GM21619 (cell line): ENCODE measurements around the gene LIMS2.

Source experiments
- ATAC-seq: cut with Tn5 transposase; IDR thresholded peaks from one replicate; pipeline ENCODE4 v1.9.1; 2021; ENCODE audit not compliant: unreplicated experiment

Gene LIMS2

GRCh38 chr2:127659408-127660290, 15.7 kb downstream of the LIMS2 start:
- no peak for ATAC-seq

DNA sequence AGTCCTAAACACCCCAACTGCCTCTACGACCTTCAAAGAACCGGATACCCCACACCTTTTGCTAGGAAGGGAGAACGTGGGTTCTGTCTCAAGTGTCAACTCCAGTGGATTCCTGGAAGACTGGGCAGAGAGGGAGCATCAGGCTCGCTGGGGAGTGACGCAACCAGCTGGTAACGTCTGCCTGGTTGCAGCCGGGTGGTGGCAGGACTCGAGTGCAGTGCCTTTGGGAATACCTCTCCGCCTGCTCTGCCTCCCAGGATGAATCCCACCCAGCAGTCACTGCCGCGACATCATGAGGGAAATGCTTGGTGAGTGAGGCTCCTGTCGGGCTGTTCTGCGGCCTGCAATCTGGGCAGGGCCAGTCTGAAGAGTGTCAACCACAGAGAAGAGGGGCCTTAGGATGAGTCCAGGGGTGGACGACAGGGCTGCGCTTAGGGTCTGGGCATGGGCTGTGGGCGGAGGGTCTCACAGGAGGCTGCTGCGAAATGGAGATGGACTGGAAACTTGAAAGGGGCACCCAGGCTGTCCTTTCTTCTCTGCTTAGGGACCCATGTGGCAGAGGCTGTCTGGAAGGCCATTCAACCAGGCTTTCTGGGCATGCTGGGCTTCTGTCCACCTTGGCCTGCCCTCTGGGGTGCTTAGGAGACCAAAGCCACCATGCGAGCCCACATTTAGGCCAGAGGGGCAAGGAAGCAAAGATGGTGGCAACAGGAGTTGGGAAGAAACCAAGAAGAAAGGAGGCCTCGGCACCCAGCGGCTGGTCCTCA, 16.5 kb downstream of the LIMS2 start:
- ATAC-seq: no peak

GRCh38 chr2:127658146-127658545, 17.2 kb downstream of the LIMS2 start:
- no peak for ATAC-seq

- ATAC-seq: no peak
These were observed 18.1 kb downstream of the LIMS2 start for GRCh38 chr2:127657232-127657595.

DNA sequence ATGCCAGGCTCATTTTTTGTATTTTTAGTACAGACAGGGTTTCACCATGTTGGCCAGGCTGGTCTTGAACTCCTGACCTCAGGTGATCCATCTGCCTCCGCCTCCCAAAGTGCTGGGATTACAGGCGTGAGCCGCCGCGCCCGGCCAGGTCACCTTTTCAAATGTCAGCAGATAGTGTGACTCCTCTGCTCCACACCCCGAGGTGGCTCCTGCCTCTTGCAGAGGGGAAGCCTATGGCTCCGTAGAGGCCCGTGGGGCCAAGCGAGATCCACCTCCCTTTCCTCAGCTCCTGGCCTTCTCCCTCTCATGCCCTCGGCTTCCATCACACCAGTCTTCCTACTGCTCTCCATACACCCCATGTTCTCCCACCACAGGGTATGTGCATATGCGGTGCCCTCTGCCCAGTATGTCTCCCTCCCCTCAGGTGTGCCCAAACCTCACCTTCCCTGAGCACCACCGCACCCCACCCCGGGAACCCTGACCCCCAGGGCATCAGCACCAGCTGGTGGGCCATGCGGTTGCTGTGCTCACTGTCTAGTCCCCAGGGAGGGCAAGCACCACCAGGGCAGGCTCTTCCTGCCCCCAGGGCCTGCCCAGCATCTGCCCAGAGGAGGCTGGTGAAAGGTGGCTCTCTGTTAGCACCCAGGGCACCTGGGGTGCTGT, 18.6 kb downstream of the LIMS2 start:
- no peak for ATAC-seq

- no peak for ATAC-seq
These were observed 19.9 kb downstream of the LIMS2 start for GRCh38 chr2:127655209-127656073.

DNA sequence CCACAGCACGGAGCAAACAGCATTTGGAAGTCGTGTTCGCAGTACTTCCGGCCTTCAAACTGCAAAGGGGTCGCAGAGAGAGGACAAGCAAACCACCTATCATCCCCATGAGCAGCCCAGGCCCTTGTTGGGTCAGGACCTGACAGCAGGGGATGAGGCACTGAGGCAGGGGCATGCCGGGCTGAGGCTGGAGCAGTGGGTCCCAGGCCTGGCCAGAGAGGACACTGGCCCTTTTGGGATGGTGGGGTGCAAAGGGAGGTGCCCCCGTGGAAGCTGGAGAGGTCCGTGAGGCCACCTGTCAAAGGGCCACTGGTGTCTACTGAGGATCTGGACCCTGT, 20.5 kb downstream of the LIMS2 start:
- ATAC-seq: no peak

DNA sequence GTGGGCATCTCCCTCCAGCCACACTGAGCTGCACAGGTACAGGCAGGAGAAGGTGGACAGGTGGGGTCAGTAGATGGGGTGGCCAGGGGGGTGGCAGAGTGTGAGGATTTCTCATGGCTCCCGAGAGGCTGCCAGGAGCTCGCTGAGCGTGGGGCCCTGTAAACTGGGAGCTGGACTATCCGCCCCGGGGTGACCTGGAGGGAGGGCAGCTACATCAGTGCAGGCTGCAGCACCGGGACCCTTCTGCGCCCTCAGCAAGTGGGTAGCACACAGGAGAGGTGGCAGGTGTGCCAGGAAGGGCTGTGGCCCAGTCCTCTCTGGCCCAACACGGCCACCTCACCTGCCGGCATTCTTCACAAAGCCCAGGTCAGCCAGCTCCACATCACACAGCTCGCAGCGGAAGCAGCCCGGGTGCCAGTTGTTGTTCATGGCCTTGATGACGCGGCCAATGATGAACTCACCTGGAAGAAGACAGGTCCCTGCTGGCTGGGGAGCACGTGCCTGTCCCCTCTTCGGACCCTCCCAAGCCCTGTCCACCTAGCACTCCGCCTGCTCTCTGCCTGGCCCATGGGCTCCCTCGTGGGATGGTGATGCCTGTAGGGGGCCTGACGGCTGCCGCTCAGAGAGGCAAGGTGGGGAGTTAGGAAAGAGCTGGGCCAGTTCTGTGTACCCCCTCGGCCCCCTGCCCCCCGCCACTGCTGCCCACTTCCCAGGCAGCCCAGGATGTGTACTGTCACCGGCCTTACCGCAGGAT, 21.1 kb downstream of the LIMS2 start:
- ATAC-seq: no peak

DNA sequence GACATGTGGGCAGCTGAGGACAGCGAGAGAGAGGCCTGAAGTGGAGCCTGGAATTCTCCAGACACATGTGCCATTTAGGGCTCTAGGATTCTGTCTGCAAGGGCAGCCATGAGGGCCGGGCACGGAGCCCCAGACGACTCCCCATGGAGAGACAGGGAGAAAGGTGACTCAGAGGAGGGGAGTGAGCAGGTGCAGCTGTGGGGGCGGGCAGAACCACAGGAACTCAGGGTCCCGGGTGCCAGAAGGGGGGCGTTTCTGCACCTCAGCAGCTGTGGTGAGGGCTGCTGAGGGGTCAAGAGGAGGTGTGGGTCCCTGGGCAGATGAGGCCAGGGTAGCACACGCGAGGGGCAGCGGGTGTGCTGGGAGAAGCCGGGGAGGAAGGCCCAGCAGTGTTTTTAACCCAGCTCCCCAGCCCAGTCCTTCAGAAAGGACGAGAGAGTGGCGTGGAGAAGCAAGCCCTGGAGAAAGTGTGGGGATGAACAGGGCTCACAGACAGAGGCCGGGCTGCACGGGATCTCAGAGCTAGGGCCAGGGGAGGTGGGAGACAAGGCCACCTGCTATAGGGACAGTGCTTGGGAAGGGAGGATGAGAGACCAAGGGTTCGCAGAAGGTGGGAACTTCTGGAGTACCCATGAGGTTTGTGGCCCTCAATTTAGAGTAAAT, 21.8 kb downstream of the LIMS2 start:
- ATAC-seq: no peak

GRCh38 chr2:127652786-127653357, 22.5 kb downstream of the LIMS2 start:
- ATAC-seq: no peak

DNA sequence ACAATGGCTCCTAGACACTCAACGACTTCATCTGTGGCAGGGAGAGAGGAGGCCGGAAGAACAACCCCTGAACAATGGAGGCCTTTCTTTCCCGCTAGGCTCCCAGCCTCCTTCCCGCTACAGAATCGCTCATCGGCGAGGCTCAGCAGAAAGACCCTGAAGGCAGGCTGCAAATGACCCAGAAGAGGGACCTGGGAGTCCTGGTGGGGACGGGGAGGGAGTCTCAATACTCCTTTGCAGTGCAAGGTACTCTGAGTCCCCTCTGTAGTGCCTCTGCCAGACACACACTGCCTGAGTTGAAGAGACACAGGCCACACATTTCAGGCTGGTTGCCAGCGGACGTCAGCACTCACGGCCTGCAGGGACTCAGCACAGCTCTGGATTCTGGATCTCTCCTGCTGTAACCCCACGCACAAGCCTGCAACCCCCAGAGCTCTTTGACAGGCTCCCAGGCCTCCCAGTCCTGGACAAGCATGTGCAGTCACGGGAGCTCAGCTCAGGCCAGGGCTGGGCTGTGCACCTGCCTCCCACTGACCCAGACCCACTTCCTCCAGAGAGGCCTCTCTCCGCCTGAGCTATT, 23.3 kb downstream of the LIMS2 start:
- ATAC-seq: no peak

GRCh38 chr2:127651381-127651809, 23.9 kb downstream of the LIMS2 start:
- no peak for ATAC-seq

DNA sequence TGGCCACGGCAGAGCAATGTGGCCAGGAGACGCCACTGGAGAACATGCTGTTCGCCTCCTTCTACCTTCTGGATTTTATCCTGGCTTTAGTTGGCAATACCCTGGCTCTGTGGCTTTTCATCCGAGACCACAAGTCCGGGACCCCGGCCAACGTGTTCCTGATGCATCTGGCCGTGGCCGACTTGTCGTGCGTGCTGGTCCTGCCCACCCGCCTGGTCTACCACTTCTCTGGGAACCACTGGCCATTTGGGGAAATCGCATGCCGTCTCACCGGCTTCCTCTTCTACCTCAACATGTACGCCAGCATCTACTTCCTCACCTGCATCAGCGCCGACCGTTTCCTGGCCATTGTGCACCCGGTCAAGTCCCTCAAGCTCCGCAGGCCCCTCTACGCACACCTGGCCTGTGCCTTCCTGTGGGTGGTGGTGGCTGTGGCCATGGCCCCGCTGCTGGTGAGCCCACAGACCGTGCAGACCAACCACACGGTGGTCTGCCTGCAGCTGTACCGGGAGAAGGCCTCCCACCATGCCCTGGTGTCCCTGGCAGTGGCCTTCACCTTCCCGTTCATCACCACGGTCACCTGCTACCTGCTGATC, 24.4 kb downstream of the LIMS2 start:
- no peak for ATAC-seq

GRCh38 chr2:127650041-127650784, 25.1 kb downstream of the LIMS2 start:
- no peak for ATAC-seq

DNA sequence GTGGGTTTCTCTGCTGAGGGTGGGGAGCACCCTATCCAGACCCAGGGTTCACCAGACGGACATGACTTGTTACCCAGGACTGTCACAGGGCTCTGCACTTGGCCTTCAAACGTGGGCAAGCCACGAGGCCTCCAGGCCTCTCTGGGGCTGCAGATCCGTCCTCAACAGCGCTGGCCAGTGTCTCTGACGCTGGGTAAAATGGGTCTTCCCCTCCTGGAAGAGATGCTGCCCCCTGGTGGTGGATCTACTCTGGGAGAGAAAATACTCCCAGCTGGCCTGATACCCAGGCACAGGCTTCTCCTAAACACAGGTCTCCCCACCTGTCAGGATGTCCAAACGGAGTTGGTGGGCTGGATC, 25.7 kb downstream of the LIMS2 start:
- ATAC-seq: peak; percentile 71

- ATAC-seq: no peak
These were observed 26.2 kb downstream of the LIMS2 start for GRCh38 chr2:127649100-127649611.

- no peak for ATAC-seq
These were observed 27.0 kb downstream of the LIMS2 start for GRCh38 chr2:127648321-127648720.
